Lower lobe of right lung (tissue), 2 donors: ENCODE data around the gene GALNS. TPM values are rescaled to one million over a fixed set of nuclear protein-coding genes. Genes with fewer than 3 reads are reported as not detected.

Experiments
- ATAC-seq, 2 donors: fragments of 200-7000 bp; cut with Tn5 transposase; one replicate each; pipeline ENCODE4 v1.9.1; 2020 to 2022; ENCODE audit warnings: mild to moderate bottlenecking in 2 of 2, moderate library complexity in 2 of 2
- DNase-seq: peaks from one replicate; pipeline ENCODE4 v3.0.0-alpha.2; 2020
- H3K27ac ChIP-seq: fragments of 200-600 bp; one replicate; pipeline ENCODE4 v1.8.0; 2022
- H3K27me3 ChIP-seq: fragments of 200-600 bp; one replicate; pipeline ENCODE4 v1.8.0; 2022; ENCODE audit warnings: low read depth
- H3K36me3 ChIP-seq: fragments of 200-600 bp; one replicate; pipeline ENCODE4 v1.8.0; 2022; ENCODE audit warnings: mild to moderate bottlenecking
- H3K4me1 ChIP-seq: fragments of 200-600 bp; one replicate; pipeline ENCODE4 v1.8.0; 2022
- H3K4me3 ChIP-seq: fragments of 200-600 bp; one replicate; pipeline ENCODE4 v1.8.0; 2022; ENCODE audit warnings: mild to moderate bottlenecking
- H3K9me3 ChIP-seq: fragments of 200-600 bp; one replicate; pipeline ENCODE4 v1.8.0; 2022
- intact Hi-C: fragments of 100-400 bp; cut with DNase I; formaldehyde crosslinking; loops from one replicate; pipeline ENCODE4 v1.11.0; 2022
- total RNA-seq: library from RNA; stranded (reverse); fragmentation: NEBNext Ultra II Directional; extraction: Animal tissue kit (Norgen Biotek cat#: 25700); gene quantifications from one replicate; pipeline ENCODE4 v1.2.1, GENCODE V29; 2021
- TF ChIP-seq, protein P1 (sequence below): fragments of 200-600 bp; IDR thresholded peaks from one replicate; pipeline ENCODE4 v1.8.0; 2022; ENCODE audit warnings: antibody characterized with exemption, mild to moderate bottlenecking
- donor health status: DM: no; HTN: yes; CAD: no; lungs with severe emphysema.

GALNS gene
- total RNA-seq, 1 donor from 2014 or later: 48.5 TPM

GRCh38 chr16:88766975-88767374 lies 89.8 kb downstream of the GALNS start:
- H3K4me3 ChIP-seq: no peak overlapping the region
- TF ChIP-seq, protein P1, sequence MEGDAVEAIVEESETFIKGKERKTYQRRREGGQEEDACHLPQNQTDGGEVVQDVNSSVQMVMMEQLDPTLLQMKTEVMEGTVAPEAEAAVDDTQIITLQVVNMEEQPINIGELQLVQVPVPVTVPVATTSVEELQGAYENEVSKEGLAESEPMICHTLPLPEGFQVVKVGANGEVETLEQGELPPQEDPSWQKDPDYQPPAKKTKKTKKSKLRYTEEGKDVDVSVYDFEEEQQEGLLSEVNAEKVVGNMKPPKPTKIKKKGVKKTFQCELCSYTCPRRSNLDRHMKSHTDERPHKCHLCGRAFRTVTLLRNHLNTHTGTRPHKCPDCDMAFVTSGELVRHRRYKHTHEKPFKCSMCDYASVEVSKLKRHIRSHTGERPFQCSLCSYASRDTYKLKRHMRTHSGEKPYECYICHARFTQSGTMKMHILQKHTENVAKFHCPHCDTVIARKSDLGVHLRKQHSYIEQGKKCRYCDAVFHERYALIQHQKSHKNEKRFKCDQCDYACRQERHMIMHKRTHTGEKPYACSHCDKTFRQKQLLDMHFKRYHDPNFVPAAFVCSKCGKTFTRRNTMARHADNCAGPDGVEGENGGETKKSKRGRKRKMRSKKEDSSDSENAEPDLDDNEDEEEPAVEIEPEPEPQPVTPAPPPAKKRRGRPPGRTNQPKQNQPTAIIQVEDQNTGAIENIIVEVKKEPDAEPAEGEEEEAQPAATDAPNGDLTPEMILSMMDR: no peak
- no peaks in the 10 kb centered on the region for H3K9me3 ChIP-seq
- intact Hi-C loops: no loop called here
- no peak for DNase-seq
- peak overlapping the region; percentile 77 for H3K27ac ChIP-seq
- H3K4me1 ChIP-seq: peaks cover 89% of the 10 kb centered on the region
- H3K27me3 ChIP-seq: no peaks in the 10 kb centered on the region
- ATAC-seq: no peak
- H3K36me3 ChIP-seq: peaks cover 20% of the 10 kb centered on the region

DNA sequence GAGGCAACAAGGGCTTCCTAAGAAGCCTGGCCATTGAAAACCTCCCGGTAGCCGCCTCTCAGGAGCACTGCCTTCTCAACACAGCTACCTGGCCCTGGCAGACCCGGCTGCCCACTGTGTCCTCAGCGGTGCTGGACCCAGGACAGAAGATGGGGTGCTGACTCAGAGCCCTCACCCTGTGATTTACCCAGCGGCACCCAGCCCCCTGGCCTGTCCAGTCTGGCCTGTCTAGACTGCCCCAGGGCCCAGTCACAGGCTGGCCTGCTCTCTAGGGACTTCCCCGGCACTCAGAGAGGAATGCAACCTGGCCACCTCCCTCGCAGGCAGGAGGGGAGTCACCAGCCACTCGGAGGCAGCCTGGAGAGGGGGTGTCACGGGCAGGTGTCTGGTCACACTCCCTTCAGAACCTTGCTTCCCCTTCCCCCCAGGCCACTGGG lies 91.8 kb downstream of the GALNS start:
- intact Hi-C loops: no loop called here
- DNase-seq (peak; percentile 87), ATAC-seq (peak; percentile 80 to 86)

GRCh38 chr16:88764080-88764479 lies 92.7 kb downstream of the GALNS start:
- peaks cover 20% of the 10 kb centered on the region for H3K36me3 ChIP-seq
- ATAC-seq: no peak
- intact Hi-C loops: no loop called here
- no peak overlapping the region for H3K4me3 ChIP-seq
- H3K4me1 ChIP-seq: peaks cover 91% of the 10 kb centered on the region
- DNase-seq: no peak
- peak overlapping the region; percentile 53 for H3K27ac ChIP-seq
- no peaks in the 10 kb centered on the region for H3K9me3 ChIP-seq
- TF ChIP-seq, protein P1: no peak
- no peaks in the 10 kb centered on the region for H3K27me3 ChIP-seq

More for the DNA sequence above, 91.8 kb downstream of the GALNS start:
- Histone ChIP-seq H3K4me1 (peaks cover 91% of the 10 kb centered on the region), H3K27ac (peak overlapping the region; percentile 41), H3K36me3 (peaks cover 20% of the 10 kb centered on the region), H3K27me3 (no peaks in the 10 kb centered on the region), H3K4me3 (no peak overlapping the region), H3K9me3 (no peaks in the 10 kb centered on the region)
- TF ChIP-seq, protein P1: no peak

Other genes with a start within 250 kb of the GALNS start
- gene IL17C, start 218.4 kb downstream of the GALNS start, total RNA-seq: not detected
- gene CYBA, start 205.9 kb downstream of the GALNS start, total RNA-seq: 371 TPM
- 71.8 TPM for gene MVD, start 193.9 kb downstream of the GALNS start, total RNA-seq
- gene SNAI3, start 170.4 kb downstream of the GALNS start, total RNA-seq: 6.1 TPM
- 61.9 TPM for gene RNF166, start 150.5 kb downstream of the GALNS start, total RNA-seq
- gene CTU2, start 150.4 kb downstream of the GALNS start, total RNA-seq: 14.5 TPM
- 164 TPM for gene PIEZO1, start 71.7 kb downstream of the GALNS start, total RNA-seq
- gene CDT1, start 53.2 kb downstream of the GALNS start, total RNA-seq: 3.5 TPM
- gene APRT, start 45.0 kb downstream of the GALNS start, total RNA-seq: 87.8 TPM
- gene TRAPPC2L, start 180 bp upstream of the GALNS start, total RNA-seq: 51.4 TPM
- not detected for gene PABPN1L, start 9.7 kb upstream of the GALNS start, total RNA-seq
- 14.3 TPM for gene CBFA2T3, start 120.3 kb upstream of the GALNS start, total RNA-seq
- gene ACSF3, start 236.9 kb upstream of the GALNS start, total RNA-seq: 31.7 TPM